HG03460 (cell line): ENCODE measurements around the gene PGAM5.

Source experiments
- ATAC-seq: cut with Tn5 transposase; IDR thresholded peaks from one replicate; pipeline ENCODE4 v1.9.1; 2021; ENCODE audit not compliant: unreplicated experiment

The PGAM5 gene

DNA sequence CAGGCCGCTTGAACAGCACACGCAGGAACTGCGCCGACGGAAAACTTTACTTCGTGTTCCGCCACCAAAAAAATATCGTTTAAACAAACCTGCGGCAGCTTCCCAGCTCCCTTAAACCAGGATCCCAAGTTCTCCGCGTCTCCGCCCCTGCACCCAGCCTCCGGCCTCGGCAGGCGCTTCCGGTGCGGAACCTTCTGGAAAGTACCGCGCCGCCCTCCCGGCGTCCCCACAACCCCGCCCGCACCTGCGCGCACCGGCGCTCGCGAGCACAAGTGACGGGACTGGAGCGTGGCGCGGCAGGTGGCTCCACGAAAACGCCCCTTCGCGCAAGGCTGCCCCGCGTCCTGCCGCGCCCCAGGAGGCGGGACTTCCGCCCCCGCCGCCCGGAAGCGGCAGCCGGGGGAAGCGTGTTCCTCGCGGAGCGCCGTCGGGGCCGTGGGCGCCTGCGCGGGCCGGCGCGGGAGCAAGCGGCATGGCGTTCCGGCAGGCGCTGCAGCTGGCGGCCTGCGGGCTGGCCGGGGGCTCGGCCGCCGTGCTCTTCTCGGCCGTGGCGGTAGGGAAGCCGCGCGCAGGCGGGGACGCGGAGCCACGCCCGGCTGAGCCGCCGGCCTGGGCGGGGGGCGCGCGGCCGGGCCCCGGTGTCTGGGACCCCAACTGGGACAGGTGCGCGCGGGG is at the start of gene PGAM5:
PGAM5 (plus strand) TSS at position 438 of the 675 bp plus-strand sequence; CDS start at position 473, 35 bp downstream.
- ATAC-seq, result peak; percentile 85

DNA sequence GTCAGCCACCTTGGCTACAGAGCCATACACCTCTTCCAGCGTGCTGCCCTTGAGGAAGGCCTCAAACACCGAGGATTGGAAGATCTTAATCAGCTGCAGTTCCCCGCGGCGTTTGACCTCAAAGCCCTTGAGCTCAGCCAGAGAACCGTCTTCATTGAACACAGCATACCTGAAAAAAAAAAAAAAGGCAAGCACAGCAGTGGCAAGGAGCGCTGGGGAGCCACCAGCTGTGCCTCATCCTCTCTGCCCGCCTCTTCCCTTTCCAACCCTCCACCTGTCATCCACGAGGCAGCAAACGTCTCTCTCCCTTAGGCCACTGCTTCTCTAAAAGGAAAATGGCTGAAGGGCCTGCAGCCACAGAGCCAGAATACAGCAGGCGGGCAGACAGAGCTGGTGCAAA is 49.6 kb upstream of the PGAM5 start:
- ATAC-seq, result no peak

GRCh38 chr12:132661972-132662371 is 48.7 kb upstream of the PGAM5 start:
- ATAC-seq, result no peak

DNA sequence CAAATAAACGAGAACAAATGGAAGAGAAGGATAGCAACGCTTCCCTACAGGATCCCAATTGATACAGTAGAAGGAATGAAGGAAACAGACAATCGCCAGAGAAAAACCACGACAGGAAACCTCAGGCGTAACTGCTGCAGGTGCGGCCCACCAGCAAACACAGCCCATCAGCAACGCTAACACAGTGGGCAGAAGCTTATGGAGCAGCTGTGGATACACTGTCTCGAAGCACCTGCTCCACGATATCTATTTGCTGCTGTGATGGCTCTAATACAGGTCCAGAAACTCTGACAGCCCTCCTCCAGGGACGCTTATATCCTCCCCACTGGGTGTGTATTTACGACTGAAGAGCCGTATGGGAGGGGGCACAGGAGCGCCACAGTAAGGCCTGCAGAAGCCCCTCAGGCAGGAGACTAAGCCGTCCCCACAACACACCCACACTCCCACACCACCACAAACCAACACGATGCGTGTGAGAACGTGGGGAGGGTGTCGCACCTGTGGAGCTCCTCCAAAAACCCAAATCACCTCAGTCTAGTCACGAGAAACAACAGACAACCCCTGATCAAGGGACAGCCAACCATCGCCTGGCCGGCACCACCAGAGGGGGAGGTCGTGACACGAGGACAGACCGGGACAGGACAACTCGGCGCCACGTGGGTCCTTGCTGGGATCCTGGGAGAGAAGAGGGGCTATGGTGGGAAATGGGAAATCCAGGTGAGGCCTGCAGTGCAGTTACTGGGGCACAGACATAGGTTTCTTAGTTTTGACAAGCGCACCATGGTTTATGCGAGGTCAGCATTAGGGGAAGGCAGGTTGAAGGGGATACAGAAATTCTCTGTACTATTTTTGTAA is 47.5 kb upstream of the PGAM5 start:
- no peak for ATAC-seq

DNA sequence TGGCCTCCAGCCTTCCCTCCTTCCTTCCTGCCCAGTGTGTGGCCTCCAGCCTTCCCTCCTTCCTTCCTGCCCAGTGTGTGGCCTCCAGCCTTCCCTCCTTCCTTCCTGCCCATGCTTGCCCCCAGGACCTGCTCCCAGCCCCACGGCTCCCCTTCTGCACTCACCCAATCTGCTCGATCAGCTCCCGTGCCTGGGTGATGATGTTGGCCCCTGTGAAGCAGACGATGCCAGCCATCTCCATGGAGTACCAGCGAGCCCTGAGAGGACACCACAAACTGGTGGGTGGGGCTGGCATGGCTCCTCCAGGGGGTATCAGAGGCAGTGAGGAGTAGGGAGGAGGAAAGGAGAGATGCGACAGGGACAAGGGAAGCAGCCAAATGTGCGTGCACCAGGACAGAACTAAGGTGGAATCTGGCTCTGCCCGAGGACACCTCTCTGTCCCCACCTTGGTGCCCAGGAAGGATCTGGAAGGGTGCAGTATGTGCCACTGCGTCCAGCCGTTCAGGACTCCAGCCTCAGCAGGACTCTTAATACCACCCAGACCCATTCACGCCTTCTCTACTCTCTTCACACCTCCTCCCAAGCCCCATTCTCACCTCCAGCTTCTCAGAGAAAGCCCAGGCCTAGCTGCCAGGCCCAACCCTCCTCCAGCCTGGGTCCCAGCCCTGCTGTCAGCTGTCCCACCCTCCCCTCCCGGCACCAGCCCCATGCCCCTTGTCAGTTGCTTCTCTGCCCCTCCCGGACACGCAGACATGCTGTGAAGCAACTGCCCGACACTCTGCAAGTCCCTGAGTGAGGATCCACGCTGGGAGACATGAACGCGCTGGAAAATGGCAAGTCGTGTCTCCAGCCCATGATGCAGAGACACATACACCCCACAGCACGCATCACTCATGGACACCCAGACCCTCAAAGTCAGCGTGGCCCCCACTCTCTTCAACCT is 46.2 kb upstream of the PGAM5 start:
- ATAC-seq, result no peak

- ATAC-seq, result no peak
Measured at GRCh38 chr12:132665149-132665491, 45.5 kb upstream of the PGAM5 start.

DNA sequence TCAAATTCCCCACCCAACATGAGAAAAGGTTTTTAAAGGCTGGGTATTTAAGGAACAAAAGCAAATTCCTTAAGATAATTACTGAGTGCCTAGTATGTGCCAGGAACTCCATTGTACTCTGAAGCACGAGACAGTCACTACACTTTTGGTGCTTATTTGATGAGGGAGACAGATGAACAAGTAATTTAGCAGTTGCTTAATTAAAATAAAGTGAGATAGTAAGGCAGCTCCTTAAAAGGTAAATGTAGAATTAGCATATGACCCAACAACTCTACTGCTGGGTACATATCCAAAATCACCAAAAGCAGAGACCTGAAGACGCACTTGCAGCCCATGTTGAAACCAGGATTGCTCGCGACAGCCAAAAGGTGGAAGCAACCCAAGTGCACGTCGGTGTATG is 44.8 kb upstream of the PGAM5 start:
- ATAC-seq, result no peak

DNA sequence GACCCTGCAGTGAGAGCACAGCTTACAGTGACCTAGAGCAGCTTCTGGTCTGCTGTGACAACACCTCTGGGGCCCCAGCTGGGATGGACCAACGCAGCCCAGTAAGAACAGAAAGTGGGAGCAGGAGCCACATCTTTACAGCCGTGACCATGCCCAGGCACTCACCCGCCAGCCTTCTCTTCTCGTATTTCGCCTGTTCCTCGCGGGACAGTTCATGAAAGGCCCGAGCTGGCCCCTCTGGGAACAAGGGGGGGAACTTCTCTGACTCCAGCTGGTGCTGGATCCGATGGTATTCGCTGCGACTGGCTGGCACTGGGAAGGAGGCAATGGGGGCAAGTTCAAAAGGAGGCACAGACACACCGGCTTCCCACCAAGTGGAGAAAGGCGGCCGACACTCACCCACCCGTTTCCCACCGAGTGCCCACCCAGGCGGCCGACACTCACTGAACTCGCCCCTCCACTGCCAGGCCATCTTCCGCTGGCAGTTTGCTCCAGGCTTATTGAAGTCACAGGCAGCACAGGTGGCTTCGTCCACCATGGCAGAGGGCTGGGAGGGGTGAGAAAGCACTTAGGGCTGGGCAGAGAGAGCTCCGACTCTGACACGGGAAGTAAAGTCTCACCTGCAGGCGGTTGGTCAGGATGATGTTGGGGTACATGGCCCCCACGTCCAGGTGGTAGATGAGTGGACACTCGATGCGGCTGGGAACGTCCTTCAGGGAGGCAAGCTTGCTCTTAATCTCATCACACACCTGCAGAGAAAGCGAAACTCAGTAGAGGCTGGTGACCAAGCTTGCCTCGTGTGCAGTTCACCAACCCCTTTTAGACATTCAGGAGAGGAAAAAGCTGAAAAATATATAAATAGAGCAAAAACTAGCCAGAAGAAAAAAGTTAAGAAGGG is 42.2 kb upstream of the PGAM5 start:
- no peak for ATAC-seq

GRCh38 chr12:132669166-132669879 is 41.3 kb upstream of the PGAM5 start:
- no peak for ATAC-seq

DNA sequence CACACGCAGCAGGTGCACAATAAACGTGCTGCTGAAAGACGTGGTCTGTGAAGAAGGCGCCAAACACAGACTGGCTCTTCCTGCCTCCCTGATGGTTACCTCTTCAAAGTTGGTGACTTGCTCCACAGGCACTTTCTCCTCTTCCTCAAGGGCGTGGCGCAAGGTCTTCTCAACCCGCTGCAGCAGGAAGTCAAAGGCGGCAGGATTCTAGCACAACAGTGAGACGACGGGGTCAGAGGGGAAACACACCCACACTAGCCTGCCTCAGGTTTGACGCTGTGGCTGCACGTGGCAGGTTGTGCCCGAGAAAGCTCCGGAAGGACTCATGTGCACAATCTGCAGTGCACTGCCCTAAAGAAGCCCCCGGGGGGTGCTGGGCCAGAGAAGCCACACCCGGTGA is 38.5 kb upstream of the PGAM5 start:
- no peak for ATAC-seq

GRCh38 chr12:132672678-132673077 is 38.0 kb upstream of the PGAM5 start:
- ATAC-seq, result no peak

DNA sequence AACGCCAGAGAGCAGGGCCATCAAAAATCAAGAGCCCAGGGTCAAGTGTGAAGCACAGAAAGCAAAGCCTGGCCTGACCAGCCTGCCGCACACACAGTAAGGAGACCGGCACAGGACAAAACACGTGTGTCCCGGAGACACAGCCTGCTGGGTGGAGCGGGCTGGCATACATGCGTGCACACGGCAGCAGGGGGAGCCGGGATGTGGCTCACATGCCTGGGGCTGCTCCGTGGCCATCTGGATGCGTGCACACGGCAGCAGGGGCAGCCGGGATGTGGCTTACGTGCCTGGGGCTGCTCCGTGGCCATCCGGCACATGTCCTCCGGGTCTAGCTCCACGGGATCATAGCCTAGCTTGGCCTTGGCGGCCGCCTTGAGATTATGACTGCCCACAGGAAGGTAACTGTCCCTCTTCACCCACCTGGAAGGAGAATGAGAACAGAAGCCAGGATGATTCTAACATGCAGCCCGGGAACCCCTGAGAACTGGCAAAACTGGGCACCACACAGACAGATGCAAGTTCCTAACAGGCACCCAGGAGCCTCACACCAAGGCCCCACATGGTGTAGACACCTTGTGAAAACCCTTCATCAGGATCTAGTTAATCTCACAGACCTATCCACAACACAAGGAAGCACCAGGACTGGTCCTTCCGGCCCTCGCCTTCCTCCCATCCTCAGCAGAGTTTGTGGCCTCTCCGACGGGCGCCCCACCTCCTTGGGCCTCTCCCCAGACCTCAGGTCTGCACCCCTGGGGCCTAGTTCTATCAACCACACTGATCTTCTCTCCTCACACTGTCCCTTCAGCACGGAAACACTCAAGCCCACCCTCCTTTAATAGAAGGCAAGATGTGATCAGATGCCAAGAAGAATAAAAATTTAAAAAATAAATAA is 37.1 kb upstream of the PGAM5 start:
- no peak for ATAC-seq

DNA sequence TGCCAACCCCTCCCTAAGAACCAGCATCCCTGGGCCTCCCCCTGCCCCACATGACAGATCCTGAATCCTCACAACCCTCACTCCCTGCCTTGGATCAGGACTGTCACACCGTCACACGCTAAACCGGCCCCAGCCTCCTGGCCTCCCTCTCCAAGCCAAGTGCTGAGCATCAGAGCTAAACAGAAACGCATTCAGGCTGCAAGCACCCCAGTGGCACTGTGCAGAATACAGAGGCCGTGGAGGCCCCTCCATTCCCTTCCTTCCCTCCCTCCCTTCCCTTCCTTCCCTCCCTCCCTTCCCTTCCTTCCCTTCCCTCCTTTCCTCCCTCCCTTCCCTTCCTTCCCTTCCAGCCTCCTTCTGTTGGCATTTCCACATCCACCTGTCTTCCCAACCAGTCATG is 36.1 kb upstream of the PGAM5 start:
- ATAC-seq, result no peak

DNA sequence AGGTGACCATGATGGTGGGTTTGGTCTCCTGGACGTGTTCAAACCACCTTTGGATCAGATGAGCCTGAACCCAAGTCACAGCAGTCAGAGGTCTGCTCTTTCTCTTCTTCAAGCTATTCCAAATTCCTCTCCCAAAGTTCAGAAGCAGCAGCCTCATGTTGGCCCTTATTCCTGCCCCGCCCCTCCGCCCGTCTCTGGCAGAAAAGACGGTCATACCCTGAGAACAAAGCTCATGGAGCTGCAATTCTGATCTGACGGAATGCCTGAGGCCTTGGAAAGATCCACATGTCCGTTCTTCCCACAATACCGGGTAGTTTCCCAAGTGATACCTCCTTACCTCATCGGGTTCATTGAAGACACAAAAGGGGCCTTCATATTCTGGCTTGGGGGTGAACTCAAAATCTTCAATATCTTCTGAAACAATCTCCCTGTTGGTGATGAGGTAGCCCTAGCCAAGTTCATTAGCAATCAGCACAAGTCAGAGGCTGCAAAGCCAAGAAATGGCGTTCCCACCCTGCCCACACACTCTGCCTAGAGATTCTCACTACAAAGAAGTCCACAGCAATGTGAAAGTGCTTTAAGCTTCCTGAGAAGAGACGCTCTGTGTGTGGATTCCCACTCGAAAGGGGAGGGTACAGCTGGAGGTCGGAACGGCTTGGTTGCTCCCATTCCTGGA is 34.7 kb upstream of the PGAM5 start:
- no peak for ATAC-seq

DNA sequence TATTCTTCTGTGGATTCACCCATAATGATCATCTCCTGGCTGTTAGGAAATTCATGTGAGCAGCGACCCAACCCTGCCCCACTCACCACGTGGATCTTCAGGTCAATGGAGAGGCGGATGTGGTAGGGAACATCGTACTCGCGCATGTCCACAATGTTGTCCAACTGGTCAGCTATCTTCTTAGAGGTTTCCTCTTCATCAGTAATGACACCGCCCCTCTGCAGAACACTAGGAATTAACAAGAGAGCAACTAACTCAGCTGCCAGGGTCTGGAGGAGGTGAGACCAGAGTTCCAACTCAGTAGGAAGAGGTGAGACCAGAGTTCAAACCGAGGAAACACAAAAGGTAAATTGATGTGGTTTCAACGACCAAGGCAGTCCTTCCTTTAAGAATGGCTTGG is 33.1 kb upstream of the PGAM5 start:
- ATAC-seq, result no peak

DNA sequence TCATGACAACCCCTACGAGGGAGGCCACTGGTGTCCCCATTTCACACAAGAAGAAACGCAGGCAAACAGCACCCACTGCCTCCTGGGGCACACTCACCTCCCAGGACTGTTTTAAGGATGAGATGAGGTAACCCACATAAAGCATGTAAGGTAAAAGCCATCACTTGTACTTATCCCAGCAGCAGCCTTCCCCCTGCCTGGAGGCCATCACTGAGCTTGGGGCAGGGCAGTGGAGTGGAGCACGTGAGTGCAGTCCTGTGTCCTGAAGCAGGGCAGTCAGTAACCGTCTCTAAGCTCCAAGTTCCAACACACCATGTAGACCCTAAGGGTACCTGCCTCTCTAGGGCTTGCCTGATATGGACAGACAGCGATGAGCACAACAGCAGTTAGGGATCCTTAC is 25.2 kb upstream of the PGAM5 start:
- no peak for ATAC-seq

GRCh38 chr12:132686825-132687210 is 23.8 kb upstream of the PGAM5 start:
- peak; percentile 21 for ATAC-seq
